Fibroblast of lung (primary cell): Measurements from ENCODE around the gene FXN. TPM values are rescaled to one million over a fixed set of nuclear protein-coding genes. Genes with fewer than 3 reads are reported as not detected.

ENCODE experiments used
- DNase-seq, 2 donors: peaks; one replicate each; pipeline versions ENCODE4 v3.0.0 to v3.0.0-alpha.2; 2010; ENCODE audit warnings: low read depth in 2 of 2
- H2AFZ ChIP-seq: 2 replicates; pipeline ENCODE4 v1.5.1; 2012; ENCODE audit warnings: low read length, control low read depth, inconsistent platforms
- H3K27ac ChIP-seq: 2 replicates; pipeline ENCODE4 v1.5.1; 2011; ENCODE audit warnings: low read length, control low read depth; ENCODE audit not compliant: insufficient read depth
- H3K27me3 ChIP-seq: 2 replicates; pipeline ENCODE4 v1.5.1; 2011; ENCODE audit warnings: mild to moderate bottlenecking, low read length; ENCODE audit not compliant: control insufficient read depth, insufficient read depth
- H3K36me3 ChIP-seq: 2 replicates; pipeline ENCODE4 v1.5.1; 2011; ENCODE audit warnings: low read length; ENCODE audit not compliant: control insufficient read depth, insufficient read depth
- H3K4me1 ChIP-seq: 2 replicates; pipeline ENCODE4 v1.5.1; 2011; ENCODE audit warnings: low read length; ENCODE audit not compliant: control insufficient read depth, insufficient read depth; ENCODE audit errors: extremely low read depth
- H3K4me2 ChIP-seq: 2 replicates; pipeline ENCODE4 v1.5.1; 2011; ENCODE audit warnings: low read length, control low read depth; ENCODE audit not compliant: insufficient read depth; ENCODE audit errors: extremely low read depth
- H3K4me3 ChIP-seq, 4 experiments: fragments of 200-600 bp in 1 of 4; sonication (generic) in 1 of 4; replicated peaks in 1 of 4; 2 replicates each; pipeline ENCODE4 v1.5.1; 2011 to 2016; ENCODE audit warnings: low read length in 4 of 4, low read depth in 3 of 4, mild to moderate bottlenecking in 3 of 4, control low read depth in 2 of 4, inconsistent platforms in 1 of 4, mixed read lengths in 1 of 4; ENCODE audit not compliant: insufficient read depth in 1 of 4; ENCODE audit errors: control extremely low read depth in 1 of 4
- H3K79me2 ChIP-seq: 2 replicates; pipeline ENCODE4 v1.5.1; 2012; ENCODE audit warnings: mild to moderate bottlenecking, low read length, inconsistent platforms; ENCODE audit not compliant: control insufficient read depth, insufficient read depth
- H3K9ac ChIP-seq: 2 replicates; pipeline ENCODE4 v1.5.1; 2011; ENCODE audit warnings: mild to moderate bottlenecking, low read length, control low read depth; ENCODE audit not compliant: insufficient read depth
- H3K9me3 ChIP-seq: 2 replicates; pipeline ENCODE4 v1.5.1; 2012; ENCODE audit warnings: low read depth, low read length; ENCODE audit not compliant: control insufficient read depth, insufficient read depth
- H4K20me1 ChIP-seq: 2 replicates; pipeline ENCODE4 v1.5.1; 2011; ENCODE audit warnings: low read length; ENCODE audit not compliant: control insufficient read depth, insufficient read depth; ENCODE audit errors: extremely low read depth
- CTCF ChIP-seq, 2 donors: IDR thresholded peaks in 1 of 2; conservative IDR thresholded peaks in 1 of 2; 1 replicate in 1 of 2; 2 replicates in 1 of 2; pipeline ENCODE4 v1.5.1; 2011 to 2012; ENCODE audit warnings: low read length in 2 of 2, control low read depth in 1 of 2, inconsistent platforms in 1 of 2, low read depth in 1 of 2, mild to moderate bottlenecking in 1 of 2
- EZH2 ChIP-seq: IDR thresholded peaks from 2 replicates; pipeline ENCODE4 v1.5.1; 2012; ENCODE audit warnings: low read length, control low read depth, mild to moderate bottlenecking; ENCODE audit errors: missing control alignments
- polyA plus RNA-seq, 2 donors: library from polyadenylated mRNA; depleted of rRNA in 1 of 2; stranded (reverse) in 1 of 2; unstranded in 1 of 2; fragments of >200 nt; gene quantifications; 2 replicates each; pipeline ENCODE4 v1.2.1, GENCODE V29; 2011 to 2012; ENCODE audit warnings: missing spikeins in 1 of 2
- total RNA-seq: library from RNA; depleted of rRNA; stranded (reverse); fragments of >200 nt; gene quantifications from 2 replicates; pipeline ENCODE4 v1.2.1, GENCODE V29; 2014

Gene FXN
- total and polyA plus RNA-seq, 2 donors (not counting 1 experiment from before 2014, with no cell fraction given): 0.99 to 21.6 TPM

DNA sequence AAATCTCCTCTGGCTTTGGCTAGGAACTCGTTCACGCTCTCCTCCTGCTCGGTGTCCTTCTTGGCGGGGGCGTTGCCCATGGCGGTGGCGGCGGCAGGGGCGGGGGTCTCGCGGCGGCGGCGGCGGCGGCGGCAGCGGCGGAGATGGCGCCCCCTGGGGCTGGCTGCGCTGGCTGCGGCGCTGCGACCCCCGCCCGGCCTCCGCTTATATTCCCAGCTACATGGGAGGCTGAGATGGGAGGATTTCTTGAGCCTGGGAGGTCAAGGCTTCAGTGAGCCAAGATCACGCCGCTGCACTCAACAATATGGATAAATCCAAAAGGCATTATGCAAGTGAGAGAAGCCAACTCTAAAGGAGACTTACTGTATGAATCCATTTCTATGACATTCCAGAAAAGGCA, 21.5 kb upstream of the FXN start, which contains the start of gene PRKACG:
PRKACG (minus strand) TSS at position 101 of the 400 bp plus-strand sequence; CDS start at position 80, 21 bp downstream.
- Histone ChIP-seq H3K9me3 (no peaks in the 10 kb centered on the region), H3K9ac (no peak within 1 kb of the TSS), H3K4me1 (no peaks in the 10 kb centered on the region), H3K4me3 (no peak within 1 kb of the TSS), H3K79me2 (no peaks in the 10 kb centered on the region), H3K27ac (no peak within 1 kb of the TSS), H3K27me3 (no peaks in the 10 kb centered on the region), H3K36me3 (no peaks in the 10 kb centered on the region), H2AFZ (no peak within 1 kb of the TSS), H3K4me2 (no peak within 1 kb of the TSS), H4K20me1 (no peaks in the 10 kb centered on the region)
- TF ChIP-seq CTCF (conservative IDR thresholded peaks at IDR 0.05 in 1 of 2, IDR thresholded peaks at IDR 0.05 in 1 of 2; ENCODE audit: low read depth in 1 of 2, low read length in 2 of 2) (no peak), EZH2 (no peak)
- no peak for DNase-seq

GRCh38 chr9:69016191-69017096, 19.1 kb upstream of the FXN start:
- no peak overlapping the region for H3K4me3 ChIP-seq
- no peaks in the 10 kb centered on the region for H4K20me1 ChIP-seq
- no peaks in the 10 kb centered on the region for H3K79me2 ChIP-seq
- no peak for DNase-seq
- H3K4me1 ChIP-seq: no peaks in the 10 kb centered on the region
- H2AFZ ChIP-seq: no peak overlapping the region
- no peaks in the 10 kb centered on the region for H3K27me3 ChIP-seq
- H3K9me3 ChIP-seq: no peaks in the 10 kb centered on the region
- TF ChIP-seq EZH2: no peak
- TF ChIP-seq CTCF (conservative IDR thresholded peaks at IDR 0.05 in 1 of 2, IDR thresholded peaks at IDR 0.05 in 1 of 2; ENCODE audit: low read depth in 1 of 2, low read length in 2 of 2): no peak
- H3K27ac ChIP-seq: no peak overlapping the region
- H3K4me2 ChIP-seq: no peak overlapping the region
- no peaks in the 10 kb centered on the region for H3K36me3 ChIP-seq
- H3K9ac ChIP-seq: no peak overlapping the region

DNA sequence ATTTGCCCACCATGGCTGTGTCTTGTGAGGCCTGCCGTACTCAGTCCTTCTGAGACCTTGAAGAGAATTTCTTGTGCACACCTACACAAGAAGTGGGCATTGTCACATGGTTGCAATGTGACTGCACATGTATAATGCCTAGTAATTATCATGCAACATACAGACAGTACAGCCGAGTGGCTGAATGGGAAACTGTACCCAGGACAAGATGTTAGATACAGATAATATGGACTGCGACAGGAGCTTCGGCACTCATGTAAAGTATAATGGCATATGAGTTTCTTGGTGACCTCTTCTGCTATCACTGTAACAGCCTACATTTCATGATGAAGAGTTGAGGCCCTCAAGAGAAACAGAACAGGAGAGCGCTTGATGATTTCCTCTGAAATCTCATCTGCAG, 16.8 kb upstream of the FXN start:
- TF ChIP-seq CTCF (conservative IDR thresholded peaks at IDR 0.05 in 1 of 2, IDR thresholded peaks at IDR 0.05 in 1 of 2; ENCODE audit: low read depth in 1 of 2, low read length in 2 of 2) (no peak), EZH2 (no peak)

More for the DNA sequence above, 16.8 kb upstream of the FXN start:
- Histone ChIP-seq H4K20me1 (no peaks in the 10 kb centered on the region), H2AFZ (no peak overlapping the region), H3K27ac (no peak overlapping the region), H3K36me3 (no peaks in the 10 kb centered on the region), H3K79me2 (no peaks in the 10 kb centered on the region), H3K4me2 (no peak overlapping the region), H3K9me3 (no peaks in the 10 kb centered on the region), H3K27me3 (peaks cover 3% of the 10 kb centered on the region), H3K4me3 (no peak overlapping the region), H3K4me1 (no peaks in the 10 kb centered on the region), H3K9ac (no peak overlapping the region)
- no peak for DNase-seq
